ENCODE measurements around the gene ZFYVE28.

- no peak for TF ChIP-seq POLR2AphosphoS5 (IDR thresholded peaks at IDR 0.05; ENCODE audit: low read depth, low read length)
- TF ChIP-seq, protein P1, sequence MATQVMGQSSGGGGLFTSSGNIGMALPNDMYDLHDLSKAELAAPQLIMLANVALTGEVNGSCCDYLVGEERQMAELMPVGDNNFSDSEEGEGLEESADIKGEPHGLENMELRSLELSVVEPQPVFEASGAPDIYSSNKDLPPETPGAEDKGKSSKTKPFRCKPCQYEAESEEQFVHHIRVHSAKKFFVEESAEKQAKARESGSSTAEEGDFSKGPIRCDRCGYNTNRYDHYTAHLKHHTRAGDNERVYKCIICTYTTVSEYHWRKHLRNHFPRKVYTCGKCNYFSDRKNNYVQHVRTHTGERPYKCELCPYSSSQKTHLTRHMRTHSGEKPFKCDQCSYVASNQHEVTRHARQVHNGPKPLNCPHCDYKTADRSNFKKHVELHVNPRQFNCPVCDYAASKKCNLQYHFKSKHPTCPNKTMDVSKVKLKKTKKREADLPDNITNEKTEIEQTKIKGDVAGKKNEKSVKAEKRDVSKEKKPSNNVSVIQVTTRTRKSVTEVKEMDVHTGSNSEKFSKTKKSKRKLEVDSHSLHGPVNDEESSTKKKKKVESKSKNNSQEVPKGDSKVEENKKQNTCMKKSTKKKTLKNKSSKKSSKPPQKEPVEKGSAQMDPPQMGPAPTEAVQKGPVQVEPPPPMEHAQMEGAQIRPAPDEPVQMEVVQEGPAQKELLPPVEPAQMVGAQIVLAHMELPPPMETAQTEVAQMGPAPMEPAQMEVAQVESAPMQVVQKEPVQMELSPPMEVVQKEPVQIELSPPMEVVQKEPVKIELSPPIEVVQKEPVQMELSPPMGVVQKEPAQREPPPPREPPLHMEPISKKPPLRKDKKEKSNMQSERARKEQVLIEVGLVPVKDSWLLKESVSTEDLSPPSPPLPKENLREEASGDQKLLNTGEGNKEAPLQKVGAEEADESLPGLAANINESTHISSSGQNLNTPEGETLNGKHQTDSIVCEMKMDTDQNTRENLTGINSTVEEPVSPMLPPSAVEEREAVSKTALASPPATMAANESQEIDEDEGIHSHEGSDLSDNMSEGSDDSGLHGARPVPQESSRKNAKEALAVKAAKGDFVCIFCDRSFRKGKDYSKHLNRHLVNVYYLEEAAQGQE (IDR thresholded peaks at IDR 0.05; ENCODE audit: insufficient read depth in 1 of 2, low read depth in 2 of 2, low read length in 2 of 2), result no peak
Measured at GRCh38 chr4:2362266-2363055, 56.0 kb downstream of the ZFYVE28 start.
